ENCODE results near the gene PRDM11. TPM values are rescaled to one million over a fixed set of nuclear protein-coding genes. Genes with fewer than 3 reads are reported as not detected.
A peak's percentile ranks its signal among the peaks of the same experiment; 100 is the strongest.

The PRDM11 gene
- total RNA-seq, 4 donors from 2014 or later: 5.0 to 15.4 (median 9.5) TPM

DNA sequence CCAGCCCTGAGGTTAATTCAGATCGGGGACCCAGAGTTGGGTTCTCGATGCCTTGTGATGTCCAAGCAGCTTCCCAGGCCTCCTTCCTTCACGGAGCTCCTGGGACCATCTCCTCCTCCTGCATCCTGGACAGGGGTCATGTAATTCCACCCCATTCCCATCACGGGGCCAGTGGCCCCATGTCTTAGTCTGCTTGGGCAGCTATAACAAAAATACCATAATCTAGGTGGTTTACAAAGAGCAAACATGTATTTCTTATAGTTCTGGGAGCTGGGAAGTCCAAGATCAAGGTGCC, 41.7 kb upstream of the PRDM11 start:
- DNase-seq (no peak), ATAC-seq (no peak)
- intact Hi-C loops (cut with DNase I; ENCODE audit: low total_unique reads) (loop anchor here (1.0 to 5.0 kb wide), 4 partner anchors 82 to 482 kb away; partner anchors contain the start of gene TP53I11), in situ Hi-C loops (cut with MboI; ENCODE audit: low sequenced_read_pairs in 4 of 4) (loop anchor here (5.0 to 10.0 kb wide), 2 partner anchors 167 to 190 kb away; no protein-coding TSS in a partner anchor)
- TF ChIP-seq POLR2A (IDR thresholded peaks at IDR 0.05): no peak
- TF ChIP-seq, protein P1, sequence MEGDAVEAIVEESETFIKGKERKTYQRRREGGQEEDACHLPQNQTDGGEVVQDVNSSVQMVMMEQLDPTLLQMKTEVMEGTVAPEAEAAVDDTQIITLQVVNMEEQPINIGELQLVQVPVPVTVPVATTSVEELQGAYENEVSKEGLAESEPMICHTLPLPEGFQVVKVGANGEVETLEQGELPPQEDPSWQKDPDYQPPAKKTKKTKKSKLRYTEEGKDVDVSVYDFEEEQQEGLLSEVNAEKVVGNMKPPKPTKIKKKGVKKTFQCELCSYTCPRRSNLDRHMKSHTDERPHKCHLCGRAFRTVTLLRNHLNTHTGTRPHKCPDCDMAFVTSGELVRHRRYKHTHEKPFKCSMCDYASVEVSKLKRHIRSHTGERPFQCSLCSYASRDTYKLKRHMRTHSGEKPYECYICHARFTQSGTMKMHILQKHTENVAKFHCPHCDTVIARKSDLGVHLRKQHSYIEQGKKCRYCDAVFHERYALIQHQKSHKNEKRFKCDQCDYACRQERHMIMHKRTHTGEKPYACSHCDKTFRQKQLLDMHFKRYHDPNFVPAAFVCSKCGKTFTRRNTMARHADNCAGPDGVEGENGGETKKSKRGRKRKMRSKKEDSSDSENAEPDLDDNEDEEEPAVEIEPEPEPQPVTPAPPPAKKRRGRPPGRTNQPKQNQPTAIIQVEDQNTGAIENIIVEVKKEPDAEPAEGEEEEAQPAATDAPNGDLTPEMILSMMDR (IDR thresholded peaks at IDR 0.05 in 4 of 5, conservative IDR thresholded peaks at IDR 0.05 in 1 of 5): no peak
- Histone ChIP-seq H3K9me3 (no peaks in the 10 kb centered on the region), H3K4me3 (no peak overlapping the region), H3K27ac (no peak overlapping the region), H3K4me1 (peaks cover 0 to 4% of the 10 kb centered on the region in 2 donors), H3K27me3 (peaks cover 0 to 6% (median 0%) of the 10 kb centered on the region in 3 donors), H3K36me3 (no peaks in the 10 kb centered on the region)

DNA sequence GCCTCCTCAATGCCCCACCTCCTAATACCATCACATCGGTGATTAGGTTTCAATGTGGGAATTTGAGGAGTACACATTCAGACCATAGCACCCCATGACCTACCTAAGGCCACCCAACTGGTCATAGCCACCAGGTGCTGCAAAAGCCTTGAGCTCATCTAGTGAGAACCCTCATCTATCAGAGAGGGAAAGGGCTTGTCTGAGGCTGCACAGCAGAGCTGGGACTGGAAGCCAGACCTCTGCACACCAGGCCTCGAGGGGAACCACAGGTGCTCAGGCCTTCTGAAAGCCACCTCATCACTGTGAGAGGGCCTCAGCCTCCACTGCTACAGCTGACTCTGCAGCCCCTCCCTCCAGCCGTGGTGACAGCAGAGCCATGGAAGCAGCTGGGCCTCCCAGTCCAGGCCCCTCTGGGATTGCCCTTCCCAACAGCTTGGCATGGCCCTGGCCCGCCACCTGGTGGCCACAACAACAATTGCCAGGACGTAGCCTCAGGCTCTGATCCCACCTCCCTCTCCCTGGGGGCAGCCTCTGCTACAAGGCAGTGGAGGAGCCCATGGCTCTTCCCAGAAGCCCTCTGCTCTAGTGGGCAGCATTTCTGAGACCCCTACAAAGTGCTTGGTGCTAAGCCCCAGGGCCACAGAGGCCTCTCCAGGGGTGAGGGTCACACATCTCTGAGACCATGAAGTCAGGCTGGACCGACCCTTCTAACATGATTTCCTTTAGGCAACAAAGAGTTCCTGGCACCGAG, 41.0 kb upstream of the PRDM11 start:
- ATAC-seq: peak; percentile 66 to 67
- in situ Hi-C loops (cut with MboI; ENCODE audit: low sequenced_read_pairs in 4 of 4): loop anchor here in 1 of 4 donors (5.0 to 10.0 kb wide), 2 partner anchors 168 to 189 kb away; no protein-coding TSS in a partner anchor
- Histone ChIP-seq H3K4me3 (no peak overlapping the region), H3K27ac (no peak overlapping the region), H3K4me1 (peaks cover 0 to 4% of the 10 kb centered on the region in 2 donors), H3K9me3 (no peaks in the 10 kb centered on the region), H3K36me3 (no peaks in the 10 kb centered on the region), H3K27me3 (peaks cover 0 to 5% (median 0%) of the 10 kb centered on the region in 3 donors)
- intact Hi-C loops (cut with DNase I; ENCODE audit: low total_unique reads): loop anchor here (1.0 to 5.0 kb wide), 2 partner anchors 178 to 483 kb away; no protein-coding TSS in a partner anchor
- peak; percentile 47 to 65 for DNase-seq
- TF ChIP-seq, protein P1 (IDR thresholded peaks at IDR 0.05 in 4 of 5, conservative IDR thresholded peaks at IDR 0.05 in 1 of 5): peak; percentile 86 to 95 (median 94)
- TF ChIP-seq POLR2A (IDR thresholded peaks at IDR 0.05): no peak

DNA sequence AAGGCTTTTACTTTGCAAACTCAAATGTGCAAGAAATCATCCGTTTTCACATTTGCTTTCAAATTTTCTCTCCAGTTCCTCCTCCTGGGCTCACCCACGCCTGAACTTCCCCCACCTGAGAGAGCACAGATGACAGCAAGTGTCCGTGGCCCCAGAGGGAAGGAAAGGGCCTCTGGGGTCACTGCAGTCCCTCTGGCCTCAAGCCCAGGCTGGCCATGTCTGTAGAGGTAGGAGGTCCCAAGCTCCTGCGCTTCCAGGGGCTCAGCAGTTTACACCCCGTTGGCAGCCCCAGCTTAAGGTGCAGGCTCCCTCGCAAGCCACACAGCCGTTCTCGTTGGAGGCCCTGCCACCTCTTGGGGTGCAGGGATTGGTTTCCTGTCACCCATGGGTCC, 40.5 kb upstream of the PRDM11 start:
- DNase-seq (no peak), ATAC-seq (no peak)
- TF ChIP-seq POLR2A (IDR thresholded peaks at IDR 0.05): no peak
- TF ChIP-seq, protein P1 (IDR thresholded peaks at IDR 0.05 in 4 of 5, conservative IDR thresholded peaks at IDR 0.05 in 1 of 5): no peak
- Histone ChIP-seq H3K27ac (no peak overlapping the region), H3K36me3 (no peaks in the 10 kb centered on the region), H3K9me3 (no peaks in the 10 kb centered on the region), H3K4me3 (no peak overlapping the region), H3K27me3 (peaks cover 0 to 5% (median 0%) of the 10 kb centered on the region in 3 donors), H3K4me1 (peaks cover 0 to 4% of the 10 kb centered on the region in 2 donors)
- intact Hi-C loops (cut with DNase I; ENCODE audit: low total_unique reads): loop anchor here (1.0 to 5.0 kb wide), 2 partner anchors 179 to 484 kb away; no protein-coding TSS in a partner anchor
- in situ Hi-C loops (cut with MboI; ENCODE audit: low sequenced_read_pairs in 4 of 4): loop anchor here in 1 of 4 donors (5.0 to 10.0 kb wide), 2 partner anchors 169 to 189 kb away; no protein-coding TSS in a partner anchor

DNA sequence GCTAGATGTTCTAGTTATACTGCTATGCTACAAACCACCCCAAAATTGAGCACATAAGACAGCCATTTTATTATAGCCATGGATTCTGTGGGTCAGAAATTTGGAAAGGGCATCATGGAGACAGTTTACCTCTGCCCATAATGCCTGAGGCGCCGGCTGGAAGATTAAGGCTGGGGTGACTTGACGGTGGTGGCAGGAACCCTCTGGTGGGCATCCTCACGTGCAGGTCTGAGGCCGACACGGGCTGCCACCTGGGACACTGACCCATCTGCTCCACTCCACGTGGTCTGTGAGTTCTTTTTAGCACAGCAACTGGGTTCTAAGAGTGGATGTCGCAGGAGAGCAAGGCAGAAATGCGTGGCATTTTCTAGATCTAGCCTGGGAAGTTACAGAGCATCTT, 40.0 kb upstream of the PRDM11 start:
- DNase-seq (no peak), ATAC-seq (no peak)
- TF ChIP-seq, protein P1 (IDR thresholded peaks at IDR 0.05 in 4 of 5, conservative IDR thresholded peaks at IDR 0.05 in 1 of 5): no peak
- H3K27me3 ChIP-seq: peaks cover 0 to 5% (median 0%) of the 10 kb centered on the region in 3 donors
- H3K4me3 ChIP-seq: no peak overlapping the region
- no peak overlapping the region for H3K27ac ChIP-seq
- no peaks in the 10 kb centered on the region for H3K36me3 ChIP-seq
- in situ Hi-C loops (cut with MboI; ENCODE audit: low sequenced_read_pairs in 4 of 4) (loop anchor here in 1 of 4 donors (5.0 to 10.0 kb wide), 2 partner anchors 169 to 188 kb away; no protein-coding TSS in a partner anchor), intact Hi-C loops (cut with DNase I; ENCODE audit: low total_unique reads) (loop anchor here (5.0 kb wide), 1 partner anchor 484 kb away; no protein-coding TSS in a partner anchor)
- H3K4me1 ChIP-seq: peaks cover 0 to 4% of the 10 kb centered on the region in 2 donors
- no peaks in the 10 kb centered on the region for H3K9me3 ChIP-seq

All from gastrocnemius medialis (tissue), 4 donors.